K562 (cell line): ENCODE measurements around the gene FMOD. TPM values are rescaled to one million over a fixed set of nuclear protein-coding genes. Genes with fewer than 3 reads are reported as not detected.

ENCODE experiments used
- BRD9 ChIP-seq: fragments of 450-650 bp; IDR thresholded peaks from 2 replicates; pipeline ENCODE4 v1.6.1; 2018; ENCODE audit warnings: low read depth; ENCODE audit not compliant: partially characterized antibody
- DEAF1 ChIP-seq: fragments of 450-650 bp; formaldehyde crosslinking; IDR thresholded peaks from 2 replicates; pipeline ENCODE4 v1.4.0; 2020; ENCODE audit warnings: mild to moderate bottlenecking, moderate library complexity
- KLF16 ChIP-seq: IDR thresholded peaks from 2 replicates; pipeline ENCODE4 v1.6.1; 2016; ENCODE audit warnings: antibody characterized with exemption
- MEIS2 ChIP-seq: fragments of 450-650 bp; IDR thresholded peaks from 2 replicates; pipeline ENCODE4 v1.6.1; 2014; ENCODE audit warnings: mild to moderate bottlenecking; ENCODE audit not compliant: partially characterized antibody
- PBX2 ChIP-seq, 2 experiments: IDR thresholded peaks in 1 of 2; conservative IDR thresholded peaks in 1 of 2; 2 replicates each; pipeline ENCODE4 v1.6.1; 2016; ENCODE audit warnings: low read depth in 2 of 2, mild to moderate bottlenecking in 1 of 2, missing compliant biosample characterization in 1 of 2, missing genetic modification characterization in 1 of 2, moderate library complexity in 1 of 2
- POLR2B ChIP-seq: fragments of 450-650 bp; IDR thresholded peaks from 2 replicates; pipeline ENCODE4 v1.6.1; 2018; ENCODE audit warnings: low read depth; ENCODE audit not compliant: partially characterized antibody
- ZNF639 ChIP-seq, 2 experiments: fragments of 200-800 bp in 1 of 2; sonication (Bioruptor generic) in 1 of 2; sonication (generic) in 1 of 2; formaldehyde crosslinking in 1 of 2; IDR thresholded peaks in 1 of 2; conservative IDR thresholded peaks in 1 of 2; 2 replicates each; pipeline versions ENCODE4 v1.5.0 to v1.6.1; 2016 to 2020; ENCODE audit warnings: missing compliant biosample characterization in 1 of 2, missing genetic modification characterization in 1 of 2, missing genetic modification reagents in 1 of 2
- polyA plus RNA-seq, 8 experiments: library from polyadenylated mRNA; depleted of rRNA in 4 of 8; stranded (reverse) in 5 of 8; unstranded in 3 of 8; fragments of >200 nt; fragmentation: Nextera tagmentation in 2 of 8; fragmentation: Illumina TruSeq in 1 of 8; extraction: Ambion mirVana in 2 of 8; extraction: Trizol in 1 of 8; gene quantifications; 2 replicates each; pipeline versions ENCODE4 v1.2.1 to v1.2.3, GENCODE V29; 2011 to 2014; ENCODE audit warnings: inconsistent platforms in 1 of 8, missing spikeins in 1 of 8
- total RNA-seq, 7 experiments: library from RNA; depleted of rRNA in 6 of 7; stranded (reverse); fragments of >200 nt in 6 of 7; fragmentation: Illumina TruSeq in 2 of 7; extraction: Trizol in 2 of 7; gene quantifications; 2 replicates each; pipeline versions ENCODE4 v1.2.1 to v1.2.3, GENCODE V29; 2011 to 2021; ENCODE audit warnings: low replicate concordance in 1 of 7

The FMOD gene
- total and polyA plus RNA-seq, 9 of the 15 experiments (the other 6 are each of a cell fraction or from before 2014, with no cell fraction given), result 0.03 to 0.13 (median 0.03) TPM; not detected in 6

- TF ChIP-seq POLR2B (no peak), MEIS2 (peak; percentile 21), PBX2 (CRISPR knock-in tag; IDR thresholded peaks at IDR 0.05; ENCODE audit: low read depth) (no peak), PBX2 (tag; conservative IDR thresholded peaks at IDR 0.05; ENCODE audit: low read depth) (no peak; the same call in 1 of the 2 replicates), ZNF639 (CRISPR knock-in tag; conservative IDR thresholded peaks at IDR 0.05 in 1 of 2, IDR thresholded peaks at IDR 0.05 in 1 of 2) (no peak), BRD9 (no peak), DEAF1 (CRISPR knock-in tag) (peak; percentile 51), KLF16 (no peak)
Observed at GRCh38 chr1:203328714-203329122, 22.2 kb downstream of the FMOD start (continued).
